CD4-positive, alpha-beta T cell treated with Interleukin-4 for 4 hours (primary cell): ENCODE measurements around the gene HSD17B14.
A peak's percentile ranks its signal among the peaks of the same experiment; 100 is the strongest.
"Not testable (repeated sequence)": the region's sequence is repeated elsewhere in the genome, so short reads cannot be mapped to it uniquely, and the experiment has no call there.

ENCODE experiments used
- DNase-seq: peaks from one replicate; pipeline ENCODE4 v3.0.0-alpha.2; 2020

The HSD17B14 gene

DNA sequence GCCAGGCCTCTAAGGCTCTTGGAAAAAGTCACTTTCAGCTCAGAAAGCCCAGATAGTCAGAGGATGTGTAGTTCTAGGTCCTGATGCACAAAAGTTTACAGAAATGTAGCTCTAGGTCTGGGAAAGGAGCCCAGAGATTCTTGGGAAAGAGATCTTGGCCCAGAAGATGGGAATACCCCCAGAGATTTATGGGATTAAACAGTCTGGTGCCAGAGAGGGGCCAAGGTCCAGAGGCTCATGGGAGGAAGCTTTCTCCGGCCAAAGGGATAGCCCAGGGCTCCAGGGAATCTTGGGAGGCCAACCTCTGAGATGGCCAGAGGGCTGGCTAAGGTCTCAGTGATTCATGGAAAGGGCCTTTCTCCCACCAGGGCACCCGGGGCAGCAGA lies 40.6 kb downstream of the HSD17B14 start:
- no peak for DNase-seq

DNA sequence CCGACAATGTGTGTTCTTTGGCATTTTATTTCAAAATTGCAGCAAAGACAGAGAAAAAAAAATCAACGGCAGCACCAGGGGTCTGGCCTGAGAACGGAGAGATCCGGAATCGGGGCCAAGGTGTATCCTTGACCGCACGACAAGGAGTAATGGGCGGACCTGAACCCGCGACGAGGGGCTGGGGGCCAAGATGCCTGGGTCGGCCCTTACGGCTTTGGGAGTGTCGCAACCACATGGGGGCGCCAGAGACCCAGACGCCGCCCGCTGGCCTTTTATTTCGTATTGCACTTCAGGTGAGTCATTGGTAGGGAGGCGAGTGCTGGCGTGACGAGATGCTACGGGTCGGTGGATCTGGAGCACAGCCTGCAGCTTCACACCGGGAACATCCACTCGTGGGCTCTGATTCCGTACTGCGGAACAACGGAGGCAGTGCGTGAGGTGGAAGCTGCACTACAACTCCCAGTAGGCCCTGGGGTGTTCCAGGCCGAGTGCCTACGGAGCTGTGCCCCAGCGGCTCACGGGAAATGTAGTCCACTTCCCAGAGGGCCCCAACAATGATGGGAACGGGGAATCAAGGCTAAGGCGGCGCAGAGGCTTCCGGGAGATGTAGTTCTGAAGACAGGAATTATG lies 41.1 kb downstream of the HSD17B14 start:
- peak; percentile 87 for DNase-seq

DNA sequence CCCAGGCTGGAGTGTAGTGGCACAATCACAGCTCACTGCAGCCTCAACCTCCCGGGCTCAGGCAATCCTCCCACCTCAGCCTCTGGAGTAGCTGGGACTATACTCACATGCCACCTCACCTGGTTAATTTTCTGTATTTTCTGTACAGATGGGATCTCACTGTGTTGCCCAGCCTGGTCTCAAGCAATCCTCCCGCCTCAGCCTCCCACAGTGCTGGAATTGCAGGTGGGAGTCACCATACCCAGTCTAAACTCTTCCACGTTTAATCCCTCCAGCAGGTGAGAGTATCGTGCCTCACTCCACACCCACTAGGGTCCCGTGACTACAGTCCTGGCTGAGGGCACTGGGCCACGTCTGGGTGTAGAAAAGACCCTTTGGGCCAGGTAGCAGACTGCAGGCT lies 42.0 kb downstream of the HSD17B14 start:
- no peak for DNase-seq

DNA sequence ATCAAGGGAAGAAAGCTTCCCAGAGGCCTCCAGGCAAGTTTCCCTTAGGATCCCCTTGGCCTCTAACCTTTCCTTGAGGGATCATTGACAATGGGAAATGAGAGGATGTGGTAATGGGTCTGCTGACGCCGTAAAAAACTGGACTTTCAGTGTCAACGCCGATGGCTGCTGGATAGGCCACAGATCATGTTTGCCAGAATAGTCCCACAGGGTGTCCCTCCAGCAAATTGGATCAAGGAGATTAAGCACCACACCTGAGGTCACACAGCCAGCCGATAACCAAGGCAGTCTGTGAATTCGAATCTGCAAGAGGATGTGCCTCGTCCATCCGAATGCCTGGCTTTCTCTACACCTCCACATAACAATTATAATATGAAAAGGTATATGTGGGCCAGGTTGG lies 43.0 kb downstream of the HSD17B14 start:
- no peak for DNase-seq

DNA sequence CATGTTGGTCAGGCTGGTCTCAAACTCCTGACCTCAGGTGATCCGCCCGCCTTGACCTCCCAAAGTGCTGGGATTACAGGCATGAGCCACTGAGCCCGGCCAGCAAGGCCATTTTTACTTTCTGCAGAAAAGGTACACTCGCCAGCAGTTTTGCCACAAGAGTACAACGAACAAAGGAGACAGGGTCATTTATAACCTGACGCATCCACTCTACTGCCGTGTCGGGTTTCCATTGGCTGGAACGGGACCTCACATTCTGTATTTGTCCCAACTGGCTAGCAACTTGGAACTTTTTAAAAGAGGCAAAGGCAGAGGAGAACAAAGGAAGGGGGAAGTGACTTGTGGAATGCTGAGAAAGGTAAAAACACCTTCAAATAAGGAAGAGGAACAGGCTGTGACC lies 49.0 kb downstream of the HSD17B14 start:
- DNase-seq, result not testable (repeated sequence)

DNA sequence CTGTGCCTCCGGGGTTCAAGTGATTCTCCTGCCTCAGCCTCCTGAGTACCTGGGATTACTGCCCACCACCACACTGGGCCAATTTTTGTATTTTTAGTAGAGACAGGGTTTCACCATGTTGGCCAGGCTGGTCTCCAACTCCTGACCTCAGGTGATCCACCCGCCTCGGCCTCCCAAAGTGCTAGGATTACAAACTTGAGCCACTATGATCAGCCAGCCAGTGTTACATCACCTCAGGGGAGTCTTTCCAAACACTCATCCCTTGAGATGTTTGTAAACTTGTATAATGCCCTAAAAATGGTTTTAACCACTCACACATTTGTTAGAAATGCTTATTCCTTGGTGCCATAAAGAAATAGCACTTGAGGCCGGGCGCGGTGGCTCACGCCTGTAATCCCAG lies 49.9 kb downstream of the HSD17B14 start:
- DNase-seq, result not testable (repeated sequence)

DNA sequence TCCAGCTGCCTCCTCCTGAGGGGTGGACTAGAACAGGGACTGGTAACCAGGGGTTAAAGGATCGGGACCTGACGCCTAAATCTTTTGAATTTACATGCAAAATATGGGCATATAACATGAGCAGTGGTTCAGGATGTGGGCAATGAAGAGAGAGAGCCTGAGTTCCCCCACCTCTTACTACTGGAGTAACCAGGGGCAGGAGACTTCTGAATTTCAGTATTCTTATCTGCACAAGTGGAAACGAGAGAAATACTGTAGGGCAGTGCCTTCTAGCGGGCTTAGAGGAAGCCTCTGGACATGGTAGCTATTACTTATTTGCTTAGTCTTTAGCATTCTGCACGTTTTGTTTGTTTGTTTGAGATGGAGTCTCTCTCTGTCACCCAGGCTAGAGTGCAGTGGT lies 51.8 kb downstream of the HSD17B14 start:
- DNase-seq, result no peak

DNA sequence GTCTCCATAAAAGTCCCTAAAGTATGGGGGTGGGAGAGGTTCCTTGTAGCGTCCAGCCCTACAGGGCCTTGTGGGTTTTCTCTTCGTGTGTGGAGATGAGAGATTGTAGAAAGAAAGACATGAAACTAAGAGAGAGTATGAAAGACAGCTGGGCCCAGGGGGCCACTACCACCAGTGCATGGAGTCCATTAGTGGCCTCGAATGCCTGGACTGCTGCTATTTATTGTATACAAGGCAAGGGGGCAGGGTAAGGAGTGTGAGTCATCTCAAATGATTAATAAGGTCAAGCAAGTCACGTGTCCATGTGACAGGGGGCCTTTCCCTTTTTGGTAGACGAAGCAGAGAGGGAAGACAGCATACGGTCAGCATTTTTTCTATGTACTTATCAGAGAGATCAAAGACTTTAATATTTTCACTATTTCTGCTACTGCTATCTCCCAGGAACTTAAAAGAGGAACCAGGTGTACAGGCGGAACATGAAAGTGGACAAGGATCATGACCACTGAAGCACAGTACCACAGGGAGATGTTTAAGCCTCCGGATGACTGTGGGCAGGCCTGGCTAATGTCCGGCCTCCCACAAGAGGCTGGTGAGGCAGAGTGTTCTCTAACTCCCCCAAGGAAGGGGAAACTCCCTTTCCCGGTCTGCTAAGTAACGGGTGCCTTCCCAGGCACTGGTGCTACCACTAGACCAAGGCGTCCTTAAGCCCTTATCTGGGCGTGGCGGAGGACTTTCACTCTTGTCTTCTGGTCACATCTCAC lies 55.5 kb downstream of the HSD17B14 start:
- DNase-seq, result peak; percentile 10

DNA sequence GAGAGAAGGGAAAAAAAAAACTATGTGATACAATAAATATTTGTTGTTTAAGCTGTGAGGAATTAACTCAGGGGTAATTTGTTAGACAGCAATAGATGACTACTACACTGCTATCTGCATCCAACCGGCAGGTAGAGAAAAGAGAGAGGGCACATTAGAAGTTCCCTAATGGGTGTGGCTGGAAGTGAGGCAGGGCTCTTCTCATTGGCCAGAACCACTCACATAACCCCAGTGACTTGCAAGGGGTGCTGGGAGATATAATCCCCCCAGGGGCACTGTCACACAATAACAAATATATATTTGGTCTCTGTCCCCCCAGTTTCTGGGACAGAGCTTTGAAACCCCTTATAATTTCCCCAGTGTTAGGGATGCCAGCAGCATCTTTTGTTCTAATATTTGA lies 56.7 kb downstream of the HSD17B14 start:
- DNase-seq, result no peak

DNA sequence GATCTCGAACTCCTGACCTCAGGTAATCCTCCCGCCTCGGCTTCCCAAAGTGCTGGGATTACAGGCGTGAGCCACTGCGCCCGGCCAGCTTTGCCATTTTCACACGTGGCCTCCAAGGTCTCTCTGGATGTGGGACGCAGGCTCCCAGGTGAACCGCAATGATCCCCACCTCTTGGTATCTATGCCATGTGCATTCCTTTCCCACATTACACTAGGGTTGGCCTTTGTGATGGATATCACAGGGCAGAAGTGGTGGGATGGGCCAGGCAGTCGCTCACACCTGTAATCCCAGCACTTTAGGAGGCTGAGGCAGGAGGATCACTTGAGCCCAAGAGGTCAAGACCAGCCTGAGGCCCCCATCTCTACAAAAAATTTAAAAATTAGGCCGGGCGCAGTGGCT lies 58.6 kb downstream of the HSD17B14 start:
- no peak for DNase-seq

DNA sequence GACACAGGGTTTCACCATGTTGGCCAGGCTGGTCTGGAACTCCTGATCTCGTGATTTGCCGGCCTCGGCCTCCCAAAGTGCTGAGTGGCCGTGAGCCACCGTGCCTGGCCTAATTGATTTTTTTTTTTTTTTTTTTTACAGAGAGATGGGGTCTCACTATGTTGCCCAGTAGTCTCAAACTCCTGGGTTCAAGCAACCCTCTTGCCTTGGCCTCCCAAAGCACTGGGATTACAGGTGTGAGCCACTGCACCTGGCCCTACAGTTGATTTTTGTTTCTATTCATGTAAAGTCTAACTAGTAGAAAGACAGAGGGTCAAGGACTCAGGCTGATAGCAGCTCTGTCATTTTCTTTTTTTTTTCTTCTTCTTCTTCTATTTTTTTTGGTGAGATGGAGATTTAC lies 59.2 kb downstream of the HSD17B14 start:
- no peak for DNase-seq

DNA sequence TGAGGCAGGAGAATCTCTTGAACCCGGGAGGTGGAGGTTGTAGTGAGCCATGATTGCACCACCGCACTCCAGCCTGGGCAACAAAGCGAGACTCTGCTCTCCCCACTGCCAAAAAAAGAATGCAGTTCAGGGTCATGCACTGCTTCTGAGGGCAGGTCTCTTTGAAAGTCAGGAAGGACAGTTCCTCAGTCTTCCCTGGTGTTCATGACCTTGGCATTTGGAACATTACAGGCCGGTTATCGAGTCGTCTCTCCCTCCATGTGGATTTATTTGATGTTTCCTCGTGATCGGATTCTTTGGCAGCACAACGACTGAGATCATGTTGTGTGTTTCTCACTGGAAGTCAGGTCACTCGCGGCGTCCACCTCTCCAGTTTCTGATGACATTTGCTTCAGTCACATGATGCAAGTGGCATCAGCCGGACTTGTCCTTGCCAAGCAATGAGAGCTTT lies 63.8 kb downstream of the HSD17B14 start:
- DNase-seq, result no peak

DNA sequence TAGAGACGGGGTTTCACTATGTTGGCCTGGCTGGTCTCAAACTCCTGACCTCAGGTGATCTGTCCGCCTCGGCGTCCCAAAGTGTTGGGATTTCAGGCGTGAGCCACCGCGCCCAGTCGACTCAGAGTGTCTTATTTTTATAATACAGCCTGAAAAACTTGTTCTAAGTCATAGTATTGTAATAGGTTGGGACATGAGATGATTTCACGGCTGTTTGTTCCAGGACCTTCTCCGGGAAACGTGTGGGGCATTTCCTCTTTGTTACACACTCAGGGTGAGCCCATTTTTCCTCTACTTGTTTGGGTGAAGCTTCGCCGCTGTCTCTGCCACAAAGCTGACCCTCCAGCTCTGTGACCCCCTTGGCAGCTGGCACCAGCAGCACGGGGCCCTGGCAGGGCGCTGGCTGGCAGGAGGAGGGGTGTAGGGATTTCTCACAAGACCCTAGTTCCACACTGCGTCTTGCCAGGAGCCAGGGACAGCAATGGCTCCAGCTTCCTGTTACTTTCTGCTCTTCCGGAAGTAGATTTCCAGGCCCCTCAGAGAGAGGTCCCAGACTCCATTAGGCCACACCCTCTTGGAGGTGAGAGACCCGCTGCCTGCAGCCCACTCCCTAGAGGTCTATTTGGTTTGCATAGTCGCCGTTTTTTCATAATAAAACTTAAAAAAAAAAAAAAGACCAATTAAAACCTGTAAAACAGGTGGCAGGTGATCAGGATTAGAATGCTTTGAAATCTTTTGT lies 65.4 kb downstream of the HSD17B14 start:
- DNase-seq, result no peak

DNA sequence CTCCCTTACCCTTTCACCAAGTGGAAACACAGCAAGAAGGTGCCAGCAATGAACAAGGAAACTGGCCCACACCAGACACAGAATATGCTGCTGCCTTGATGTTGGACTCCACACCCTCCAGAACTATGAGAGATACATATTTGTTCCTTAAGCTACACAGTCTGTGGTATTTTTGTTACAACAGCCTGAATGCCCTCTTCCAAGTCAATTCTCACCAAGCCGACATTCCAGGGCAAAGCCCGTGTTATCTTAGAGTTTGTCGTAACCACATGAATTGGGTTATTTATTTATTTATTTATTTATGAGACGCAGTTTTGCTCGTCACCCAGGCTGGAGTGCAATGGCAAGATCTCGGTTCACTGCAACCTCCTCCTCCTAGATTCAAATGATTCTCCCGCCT lies 66.0 kb downstream of the HSD17B14 start:
- DNase-seq, result no peak

DNA sequence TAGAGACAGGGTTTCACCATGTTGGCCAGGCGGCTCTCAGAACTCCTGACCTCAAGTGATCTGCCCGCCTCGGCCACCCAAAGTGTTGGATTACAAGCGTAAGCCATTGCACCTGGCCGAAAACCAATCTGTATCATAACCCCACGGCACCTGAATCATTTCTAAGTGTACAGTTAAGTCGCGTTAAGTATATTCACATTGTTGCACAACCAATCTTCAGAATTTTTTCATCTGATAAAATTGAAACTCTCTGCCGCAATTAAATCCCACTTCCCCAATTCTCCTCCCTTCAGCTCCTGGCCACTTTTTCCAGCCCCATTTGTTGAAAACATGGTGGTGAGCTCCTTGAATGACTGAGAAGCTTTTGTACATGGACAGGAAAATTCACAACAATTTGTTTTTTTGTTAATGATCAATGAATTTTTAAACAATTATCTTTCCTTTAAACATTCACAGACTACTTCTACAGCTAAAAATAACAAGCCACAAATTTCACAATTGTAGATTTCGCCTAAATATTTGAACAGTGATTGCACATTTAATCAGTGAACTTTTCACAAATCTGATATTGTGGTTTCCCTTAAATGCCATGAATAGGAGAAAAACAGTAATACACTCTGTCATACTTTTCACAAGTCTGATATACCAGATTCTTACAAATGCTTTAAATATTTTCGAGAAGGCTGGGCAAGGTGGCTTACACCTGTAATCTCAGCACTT lies 67.1 kb downstream of the HSD17B14 start:
- no peak for DNase-seq

DNA sequence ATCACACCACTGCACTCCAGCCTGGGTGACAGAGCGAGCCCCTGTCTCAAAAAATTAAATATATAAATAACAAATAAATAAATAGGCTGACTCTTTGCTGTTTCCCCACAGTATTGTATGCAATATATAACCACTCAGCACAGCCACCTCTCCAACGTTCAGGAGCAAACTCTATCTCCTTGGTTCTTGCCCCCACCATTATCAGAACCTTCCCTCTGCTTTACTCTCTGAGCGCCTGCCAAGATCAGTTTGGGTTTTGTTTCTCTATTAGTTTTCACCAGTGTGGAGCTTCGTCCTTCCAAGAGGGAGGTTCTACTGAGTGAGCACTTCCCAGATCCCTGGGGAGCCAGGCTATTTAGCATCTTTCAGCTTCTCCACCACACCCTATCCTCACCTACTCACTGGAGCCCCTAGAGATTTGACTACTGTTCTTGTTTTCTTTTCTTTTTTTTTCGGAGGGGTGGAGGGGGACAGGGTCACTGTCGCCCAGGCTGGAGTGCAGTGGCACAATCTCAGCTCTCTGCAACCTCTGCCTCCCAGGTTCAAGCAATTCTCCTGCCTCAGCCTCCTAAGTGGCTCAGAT lies 68.0 kb downstream of the HSD17B14 start:
- not testable (repeated sequence) for DNase-seq

DNA sequence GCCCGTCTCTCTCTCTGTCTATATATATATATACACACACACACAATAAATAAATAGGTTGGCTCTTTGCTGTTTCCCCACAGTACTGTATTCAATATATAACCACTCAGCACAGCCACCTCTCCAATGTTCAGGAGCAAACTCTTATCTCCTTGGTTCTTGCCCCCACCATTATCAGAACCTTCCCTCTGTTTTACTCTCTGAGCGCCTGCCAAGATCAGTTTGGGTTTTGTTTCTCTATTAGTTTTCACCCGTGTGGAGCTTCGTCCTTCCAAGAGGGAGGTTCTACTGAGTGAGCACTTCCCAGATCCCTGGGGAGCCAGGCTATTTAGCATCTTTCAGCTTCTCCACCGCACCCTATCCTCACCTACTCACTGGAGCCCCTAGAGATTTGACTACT lies 70.5 kb downstream of the HSD17B14 start:
- DNase-seq, result not testable (repeated sequence)
